Ovary (tissue), 9 donors: Measurements from ENCODE around the gene TAOK1. TPM values are rescaled to one million over a fixed set of nuclear protein-coding genes. Genes with fewer than 3 reads are reported as not detected.

Source experiments
- DNase-seq, 5 donors: peaks; one replicate each; pipeline ENCODE4 v3.0.0-alpha.2; 2019 to 2020
- H3K27ac ChIP-seq, 2 donors: fragments of 200-600 bp; one replicate each; pipeline versions ENCODE4 v1.5.1 to v1.8.0; 2019 to 2022
- H3K27me3 ChIP-seq: fragments of 200-600 bp; one replicate; pipeline ENCODE4 v1.8.0; 2022
- H3K36me3 ChIP-seq: fragments of 200-600 bp; sonication (generic); one replicate; pipeline ENCODE4 v1.5.1; 2019
- H3K4me1 ChIP-seq: one replicate; pipeline ENCODE4 v1.8.1; 2013; ENCODE audit warnings: mild to moderate bottlenecking, moderate library complexity; ENCODE audit not compliant: insufficient read depth
- H3K4me3 ChIP-seq: fragments of 200-600 bp; sonication (generic); one replicate; pipeline ENCODE4 v1.5.1; 2017
- H3K9me3 ChIP-seq, 2 donors: fragments of 200-600 bp in 1 of 2; sonication (generic) in 1 of 2; one replicate each; pipeline versions ENCODE4 v1.5.1 to v1.8.1; 2013 to 2019; ENCODE audit warnings: mild to moderate bottlenecking in 1 of 2, moderate library complexity in 1 of 2
- EP300 ChIP-seq: sonication (generic); formaldehyde crosslinking; IDR thresholded peaks from one replicate; pipeline ENCODE4 v1.6.1; 2017; ENCODE audit warnings: antibody characterized with exemption
- POLR2A ChIP-seq: fragments of 450-650 bp; IDR thresholded peaks from one replicate; pipeline ENCODE4 v1.6.1; 2017; ENCODE audit warnings: antibody characterized with exemption, mild to moderate bottlenecking, moderate library complexity
- WGBS, 3 donors: extraction: QIAGEN DNeasy Blood & Tissue Kit in 1 of 3; methylation state at CpG; one replicate each; pipeline versions ENCODE4 v1.1.5 to v1.1.7; 2013 to 2017; 5-methylcytosine and 5-hydroxymethylcytosine counted together
- intact Hi-C, 4 donors: fragments of 100-400 bp; cut with DNase I; formaldehyde crosslinking; loops; one replicate each; pipeline versions ENCODE4 v1.11.0 to v1.15.1; 2022 to 2023
- polyA plus RNA-seq, 2 donors: library from polyadenylated mRNA; stranded (reverse); fragments of 200-250 nt in 1 of 2; fragments of 350-450 nt in 1 of 2; fragmentation: Illumina TruSeq in 1 of 2; extraction: RNeasy Lipid Tissue Mini Kit (QIAGEN cat#74804) in 1 of 2; gene quantifications; one replicate each; pipeline ENCODE4 v1.2.3, GENCODE V29; 2013 to 2014
- total RNA-seq, 7 donors: library from RNA; depleted of rRNA in 2 of 7; stranded (reverse); fragments of >200 nt in 2 of 7; fragmentation: NEBNext Ultra II Directional in 3 of 7; extraction: Animal tissue kit (Norgen Biotek cat#: 25700) in 3 of 7; gene quantifications; one replicate each; pipeline versions ENCODE4 v1.1.0 to v1.2.4, GENCODE V29; 2016 to 2023
- TF ChIP-seq, protein P1 (sequence below), 3 donors: fragments of 450-650 bp in 2 of 3; fragments of 200-600 bp in 1 of 3; IDR thresholded peaks; one replicate each; pipeline versions ENCODE4 v1.5.1 to v1.8.0; 2016 to 2022; ENCODE audit warnings: antibody characterized with exemption in 3 of 3, mild to moderate bottlenecking in 1 of 3
- donor health status: DM: no; HTN: no; CAD: no; lungs with moderate emphysema.
- donor health status: DM: no; HTN: no; CAD: no.
- donor health status: Bipolar disorder and iron deficiency.
- donor health status: DM: yes; HTN: yes; CAD: no.
- donor health status: DM: no; HTN: no; CAD: no.
- donor health status: DM: yes; HTN: yes; CAD: no.

Gene TAOK1
- total and polyA plus RNA-seq, 9 donors: 8.7 to 66.5 (median 49.6) TPM

DNA sequence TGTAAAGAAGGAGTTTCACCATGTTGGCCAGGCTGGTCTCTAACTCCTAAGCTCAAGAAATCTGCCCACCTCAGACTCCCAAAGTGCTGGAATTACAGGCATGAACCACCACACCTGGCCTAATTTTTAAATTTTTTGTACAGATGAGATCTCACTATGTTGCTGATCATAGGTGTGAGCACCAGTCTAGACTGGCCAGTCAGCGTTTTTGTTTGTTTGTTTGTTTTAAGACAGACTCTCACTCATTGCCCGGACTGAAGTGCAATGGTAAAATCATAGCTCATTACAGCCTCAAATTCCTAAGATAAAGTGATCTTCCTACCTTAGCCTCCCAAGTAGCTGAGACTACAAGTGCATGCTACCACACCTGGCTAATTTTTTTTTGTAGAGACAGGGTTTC is 38.0 kb upstream of the TAOK1 start:
- 70 to 90% (median 75%) methylated on average over 2 of the region's 2 CpGs for WGBS, 3 donors
- no peak for DNase-seq
- intact Hi-C loops: no loop called here

DNA sequence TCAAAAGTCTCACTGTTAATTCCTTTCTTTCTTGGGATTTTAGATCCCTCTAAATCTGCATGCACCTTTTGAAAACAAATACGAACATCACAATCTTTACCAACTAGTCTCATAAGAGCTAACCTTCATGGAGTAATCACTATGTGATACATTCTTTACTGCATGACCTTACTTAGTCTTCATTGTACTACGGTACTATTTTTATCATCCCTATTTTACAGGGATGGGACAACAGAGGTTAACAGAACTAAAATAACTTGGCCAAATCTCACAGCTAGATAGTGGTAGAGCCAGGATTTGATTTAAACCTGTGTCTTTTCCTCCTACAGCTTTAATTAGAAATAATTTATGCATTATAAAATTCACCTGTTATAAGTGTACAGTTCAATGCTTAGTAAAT is 32.9 kb upstream of the TAOK1 start:
- no peak for DNase-seq
- TF ChIP-seq POLR2A (no peak), EP300 (no peak)
- TF ChIP-seq, protein P1, sequence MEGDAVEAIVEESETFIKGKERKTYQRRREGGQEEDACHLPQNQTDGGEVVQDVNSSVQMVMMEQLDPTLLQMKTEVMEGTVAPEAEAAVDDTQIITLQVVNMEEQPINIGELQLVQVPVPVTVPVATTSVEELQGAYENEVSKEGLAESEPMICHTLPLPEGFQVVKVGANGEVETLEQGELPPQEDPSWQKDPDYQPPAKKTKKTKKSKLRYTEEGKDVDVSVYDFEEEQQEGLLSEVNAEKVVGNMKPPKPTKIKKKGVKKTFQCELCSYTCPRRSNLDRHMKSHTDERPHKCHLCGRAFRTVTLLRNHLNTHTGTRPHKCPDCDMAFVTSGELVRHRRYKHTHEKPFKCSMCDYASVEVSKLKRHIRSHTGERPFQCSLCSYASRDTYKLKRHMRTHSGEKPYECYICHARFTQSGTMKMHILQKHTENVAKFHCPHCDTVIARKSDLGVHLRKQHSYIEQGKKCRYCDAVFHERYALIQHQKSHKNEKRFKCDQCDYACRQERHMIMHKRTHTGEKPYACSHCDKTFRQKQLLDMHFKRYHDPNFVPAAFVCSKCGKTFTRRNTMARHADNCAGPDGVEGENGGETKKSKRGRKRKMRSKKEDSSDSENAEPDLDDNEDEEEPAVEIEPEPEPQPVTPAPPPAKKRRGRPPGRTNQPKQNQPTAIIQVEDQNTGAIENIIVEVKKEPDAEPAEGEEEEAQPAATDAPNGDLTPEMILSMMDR (IDR thresholded peaks at IDR 0.05): no peak
- no peaks in the 10 kb centered on the region for H3K9me3 ChIP-seq
- H3K4me1 ChIP-seq: no peaks in the 10 kb centered on the region
- H3K27me3 ChIP-seq: no peaks in the 10 kb centered on the region
- intact Hi-C loops: no loop called here
- 61 to 74% (median 68%) methylated on average over 2 of the region's 2 CpGs for WGBS, 3 donors
- no peak overlapping the region for H3K4me3 ChIP-seq
- H3K27ac ChIP-seq: no peak overlapping the region
- H3K36me3 ChIP-seq: no peaks in the 10 kb centered on the region

More for the DNA sequence above, 38.0 kb upstream of the TAOK1 start:
- H3K4me3 ChIP-seq: no peak overlapping the region
- no peaks in the 10 kb centered on the region for H3K27me3 ChIP-seq
- no peaks in the 10 kb centered on the region for H3K9me3 ChIP-seq
- TF ChIP-seq EP300 (no peak), POLR2A (no peak)
- TF ChIP-seq, protein P1 (IDR thresholded peaks at IDR 0.05): no peak
- no peaks in the 10 kb centered on the region for H3K4me1 ChIP-seq
- no peaks in the 10 kb centered on the region for H3K36me3 ChIP-seq
- H3K27ac ChIP-seq: no peak overlapping the region

DNA sequence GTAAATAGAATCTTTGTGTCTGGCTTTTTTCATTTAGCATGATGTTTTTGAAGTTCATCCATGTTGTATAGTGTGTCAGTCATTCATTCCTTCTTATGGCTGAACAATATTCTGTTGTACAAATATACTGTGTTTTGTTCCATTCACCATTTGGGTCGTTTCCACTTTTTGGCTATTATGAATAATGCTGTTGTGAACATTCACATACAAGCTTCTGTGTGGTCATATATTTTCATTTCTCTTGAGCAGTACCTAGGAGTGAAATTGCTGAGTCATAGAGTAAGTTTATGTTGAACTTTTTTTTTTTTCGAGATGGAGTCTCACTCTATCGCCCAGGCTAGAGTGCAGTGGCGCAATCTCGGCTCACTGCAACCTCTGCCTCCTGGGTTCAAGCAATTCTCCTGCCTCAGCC is 32.3 kb upstream of the TAOK1 start:
- intact Hi-C loops: no loop called here
- H3K36me3 ChIP-seq: no peaks in the 10 kb centered on the region
- WGBS, 3 donors: 71 to 76% (median 72%) methylated on average over 5 of the region's 5 CpGs
- no peaks in the 10 kb centered on the region for H3K4me1 ChIP-seq
- no peak for DNase-seq
- no peak overlapping the region for H3K27ac ChIP-seq
- no peaks in the 10 kb centered on the region for H3K9me3 ChIP-seq
- no peaks in the 10 kb centered on the region for H3K27me3 ChIP-seq
- TF ChIP-seq, protein P1 (IDR thresholded peaks at IDR 0.05): no peak
- TF ChIP-seq POLR2A (no peak), EP300 (no peak)
- H3K4me3 ChIP-seq: no peak overlapping the region

DNA sequence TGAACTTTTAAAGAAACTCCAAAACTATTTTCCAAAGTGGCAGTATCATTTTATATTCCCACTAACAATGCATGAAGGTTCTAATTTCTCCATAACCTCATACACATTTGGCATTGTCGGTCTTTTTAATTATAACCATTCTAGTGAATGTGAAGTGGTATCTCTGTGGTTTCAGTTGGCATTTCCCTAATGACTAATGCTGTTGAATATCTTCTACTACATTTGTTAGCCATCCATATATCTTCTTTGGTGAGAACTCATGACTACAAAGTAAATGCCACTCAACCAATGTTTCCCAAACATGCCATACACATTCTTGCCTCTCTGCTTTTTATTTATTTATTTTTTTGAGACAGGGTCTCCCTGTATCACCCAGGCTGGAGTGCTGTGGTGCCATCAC is 31.7 kb upstream of the TAOK1 start:
- no peak for DNase-seq
- no peaks in the 10 kb centered on the region for H3K36me3 ChIP-seq
- WGBS, 3 donors: 90 to 94% (median 93%) methylated on average over 1 of the region's 1 CpG
- no peak overlapping the region for H3K4me3 ChIP-seq
- no peaks in the 10 kb centered on the region for H3K4me1 ChIP-seq
- no peaks in the 10 kb centered on the region for H3K9me3 ChIP-seq
- intact Hi-C loops: no loop called here
- TF ChIP-seq EP300: no peak
- TF ChIP-seq POLR2A: no peak
- TF ChIP-seq, protein P1 (IDR thresholded peaks at IDR 0.05): no peak
- H3K27me3 ChIP-seq: no peaks in the 10 kb centered on the region
- H3K27ac ChIP-seq: no peak overlapping the region
